H1 (cell line): ENCODE measurements around the gene FARP2. TPM values are rescaled to one million over a fixed set of nuclear protein-coding genes. Genes with fewer than 3 reads are reported as not detected.

Source experiments
- CTCF ChIA-PET: fragments of 300-600 bp; sonication (Branson Sonifier 250); formaldehyde crosslinking; loops from one replicate; lab custom pipeline; 2021; ENCODE audit not compliant: partially characterized antibody; lab: Charles Lee
- POLR2A ChIA-PET: fragments of 300-600 bp; sonication (Branson Sonifier 250); formaldehyde crosslinking; loops from one replicate; lab custom pipeline; 2021; ENCODE audit warnings: inconsistent platforms; ENCODE audit not compliant: partially characterized antibody; lab: Charles Lee
- DNase-seq, 2 experiments: peaks; one replicate each; pipeline versions ENCODE4 v3.0.0 to v3.0.0-alpha.2; 2010 to 2022; ENCODE audit warnings: low spot score in 2 of 2, low read depth in 1 of 2, mixed read lengths in 1 of 2
- FAIRE-seq: peaks from 2 replicates; lab custom pipeline; 2011; peaks lifted over from hg19 to GRCh38; lab: Jason Lieb, UNC
- H2AFZ ChIP-seq: 2 replicates; pipeline ENCODE4 v1.8.1; 2012; ENCODE audit warnings: low read length, inconsistent platforms
- H2AK5ac ChIP-seq: 2 replicates; pipeline ENCODE4 v1.6.1; 2013; ENCODE audit warnings: low read depth, low read length
- H2BK120ac ChIP-seq: replicated peaks from 2 replicates; pipeline ENCODE3; 2013; ENCODE audit warnings: low read depth, low read length, inconsistent platforms
- H2BK12ac ChIP-seq: 2 replicates; pipeline ENCODE4 v1.6.1; 2013; ENCODE audit warnings: low read depth, low read length
- H2BK15ac ChIP-seq: 2 replicates; pipeline ENCODE4 v1.6.1; 2013; ENCODE audit warnings: low read length
- H2BK20ac ChIP-seq: 2 replicates; pipeline ENCODE4 v1.6.1; 2013; ENCODE audit warnings: low read length
- H2BK5ac ChIP-seq: 2 replicates; pipeline ENCODE4 v1.6.1; 2013; ENCODE audit warnings: low read depth, low read length
- H3K14ac ChIP-seq: 2 replicates; pipeline ENCODE4 v1.6.1; 2013; ENCODE audit warnings: inconsistent platforms; ENCODE audit not compliant: insufficient read length
- H3K18ac ChIP-seq: 2 replicates; pipeline ENCODE4 v1.6.1; 2013; ENCODE audit warnings: low read length; ENCODE audit errors: extremely low read depth
- H3K23ac ChIP-seq: 2 replicates; pipeline ENCODE4 v1.6.1; 2013; ENCODE audit warnings: inconsistent platforms; ENCODE audit not compliant: insufficient read length
- H3K23me2 ChIP-seq: 2 replicates; pipeline ENCODE4 v1.6.1; 2013; ENCODE audit warnings: low read depth, low read length
- H3K27ac ChIP-seq: 2 replicates; pipeline ENCODE4 v1.6.1; 2011; ENCODE audit warnings: low read depth, low read length, inconsistent platforms
- H3K27me3 ChIP-seq, 4 experiments: replicated peaks in 1 of 4; 1 replicate in 1 of 4; 2 replicates in 3 of 4; pipeline versions ENCODE4 v1.6.1 to v1.8.1; 2011 to 2013; ENCODE audit warnings: low read length in 3 of 4, mild to moderate bottlenecking in 3 of 4, inconsistent platforms in 2 of 4, mixed read lengths in 2 of 4, moderate library complexity in 1 of 4; ENCODE audit not compliant: control insufficient read depth in 3 of 4, insufficient read depth in 3 of 4; ENCODE audit errors: extremely low read depth in 1 of 4
- H3K36me3 ChIP-seq, 4 experiments: 2 replicates each; pipeline versions ENCODE4 v1.6.1 to v1.8.1; 2011 to 2013; ENCODE audit warnings: mild to moderate bottlenecking in 4 of 4, low read length in 3 of 4, moderate library complexity in 2 of 4, control low read depth in 1 of 4, inconsistent platforms in 1 of 4; ENCODE audit not compliant: insufficient read depth in 4 of 4, control insufficient read depth in 2 of 4
- H3K4ac ChIP-seq: replicated peaks from 2 replicates; pipeline ENCODE3; 2013; ENCODE audit warnings: low read length, low read depth, mixed read lengths, inconsistent platforms; ENCODE audit not compliant: insufficient read length
- H3K4me1 ChIP-seq, 4 experiments: replicated peaks in 1 of 4; 1 replicate in 1 of 4; 2 replicates in 3 of 4; pipeline versions ENCODE4 v1.6.1 to v1.8.1; 2011 to 2013; ENCODE audit warnings: low read length in 3 of 4, inconsistent platforms in 2 of 4, mixed read lengths in 1 of 4; ENCODE audit not compliant: insufficient read depth in 4 of 4, control insufficient read depth in 3 of 4
- H3K4me2 ChIP-seq, 2 experiments: 2 replicates each; pipeline versions ENCODE4 v1.6.1 to v1.8.1; 2011 to 2013; ENCODE audit warnings: low read depth in 2 of 2, low read length in 2 of 2, control low read depth in 1 of 2, inconsistent platforms in 1 of 2, mild to moderate bottlenecking in 1 of 2; ENCODE audit not compliant: insufficient read depth in 1 of 2
- H3K4me3 ChIP-seq, 4 experiments: fragments of 200-600, 300-600 bp in 1 of 4; sonication (generic), shearing (Covaris generic), sonication (Bioruptor Twin) in 1 of 4; 2 replicates each; pipeline versions ENCODE4 v1.5.1 to v1.8.1; 2011 to 2016; ENCODE audit warnings: low read length in 4 of 4, low read depth in 3 of 4, control low read depth in 2 of 4, inconsistent platforms in 2 of 4, mild to moderate bottlenecking in 2 of 4, mixed read lengths in 1 of 4, moderate library complexity in 1 of 4; ENCODE audit not compliant: insufficient read depth in 2 of 4; ENCODE audit errors: extremely low read depth in 1 of 4
- H3K56ac ChIP-seq: replicated peaks from 2 replicates; pipeline ENCODE3; 2013; ENCODE audit warnings: low read depth, mild to moderate bottlenecking, mixed read lengths, low read length, inconsistent platforms; ENCODE audit not compliant: insufficient read length
- H3K79me1 ChIP-seq: 2 replicates; pipeline ENCODE4 v1.6.1; 2013; ENCODE audit warnings: low read depth, low read length, control low read depth
- H3K79me2 ChIP-seq, 2 experiments: 2 replicates each; pipeline versions ENCODE4 v1.6.1 to v1.8.1; 2012 to 2013; ENCODE audit warnings: low read length in 2 of 2, mild to moderate bottlenecking in 2 of 2, inconsistent platforms in 1 of 2; ENCODE audit not compliant: insufficient read depth in 2 of 2, control insufficient read depth in 1 of 2
- H3K9ac ChIP-seq, 4 experiments: replicated peaks in 1 of 4; 1 replicate in 1 of 4; 2 replicates in 3 of 4; pipeline versions ENCODE4 v1.6.1 to v1.8.1; 2011 to 2013; ENCODE audit warnings: low read depth in 3 of 4, low read length in 3 of 4, control low read depth in 2 of 4, mild to moderate bottlenecking in 2 of 4, moderate library complexity in 2 of 4, inconsistent platforms in 1 of 4; ENCODE audit errors: extremely low read depth in 1 of 4
- H3K9me3 ChIP-seq, 2 experiments: 2 replicates each; pipeline versions ENCODE4 v1.6.1 to v1.8.1; 2012 to 2013; ENCODE audit warnings: mild to moderate bottlenecking in 2 of 2, moderate library complexity in 2 of 2, control low read depth in 1 of 2, inconsistent platforms in 1 of 2, low read depth in 1 of 2, low read length in 1 of 2, mixed read lengths in 1 of 2; ENCODE audit not compliant: insufficient read depth in 2 of 2
- H4K20me1 ChIP-seq, 2 experiments: replicated peaks in 1 of 2; 2 replicates each; pipeline versions ENCODE3 to v1.8.1; 2011 to 2013; ENCODE audit warnings: inconsistent platforms in 2 of 2, low read length in 2 of 2, mild to moderate bottlenecking in 1 of 2; ENCODE audit not compliant: insufficient read depth in 2 of 2, control insufficient read depth in 1 of 2
- H4K5ac ChIP-seq: 2 replicates; pipeline ENCODE4 v1.6.1; 2013; ENCODE audit warnings: low read length, low read depth, mixed read lengths, inconsistent platforms; ENCODE audit not compliant: insufficient read length
- H4K8ac ChIP-seq: 2 replicates; pipeline ENCODE4 v1.8.0; 2013; ENCODE audit warnings: mild to moderate bottlenecking, moderate library complexity, low read length, inconsistent platforms; ENCODE audit not compliant: insufficient read depth; ENCODE audit errors: extremely low read depth
- H4K91ac ChIP-seq: replicated peaks from 2 replicates; pipeline ENCODE3; 2013; ENCODE audit warnings: low read length, mixed read lengths, inconsistent platforms; ENCODE audit not compliant: insufficient read length
- TAF7 ChIP-seq: optimal IDR thresholded peaks from 2 replicates; pipeline ENCODE3; 2011; ENCODE audit warnings: low read depth, mild to moderate bottlenecking, inconsistent platforms, low read length, moderate library complexity, borderline replicate concordance
- WGBS, 2 experiments: shearing (Covaris generic) in 1 of 2; methylation state at CpG; one replicate each; pipeline versions ENCODE4 v1.1.6 to v1.1.7; 2013 to 2015; ENCODE audit warnings: low lambda C conversion rate in 2 of 2, mixed read lengths in 2 of 2, inconsistent platforms in 1 of 2, low coverage in 1 of 2, missing lambda C conversion rate in 1 of 2; ENCODE audit not compliant: insufficient replicate concordance in 2 of 2, insufficient coverage in 1 of 2, insufficient read length in 1 of 2; ENCODE audit errors: extremely low coverage in 1 of 2, missing lambda C conversion rate in 1 of 2; 5-methylcytosine and 5-hydroxymethylcytosine counted together
- polyA plus RNA-seq, 7 experiments: library from polyadenylated mRNA; depleted of rRNA in 3 of 7; stranded (reverse) in 5 of 7; unstranded in 2 of 7; fragments of >200 nt in 5 of 7; fragments of 200-250 nt in 2 of 7; gene quantifications; 1 replicate in 5 of 7; 2 replicates in 1 of 7; 4 replicates in 1 of 7; pipeline versions ENCODE4 v1.2.1 to v1.2.3, GENCODE V29; 2011 to 2013; ENCODE audit warnings: missing spikeins in 2 of 7, mixed read lengths in 2 of 7
- total RNA-seq: library from RNA; stranded (reverse); fragmentation: NEBNext Ultra II Directional; extraction: Animal tissue kit (Norgen Biotek cat#: 25700); gene quantifications from 2 replicates; pipeline ENCODE4 v1.2.1, GENCODE V29; 2021

The FARP2 gene
- total and polyA plus RNA-seq, 2 of the 8 experiments (the other 6 are each of a cell fraction or from before 2014, with no cell fraction given): 12.4 to 33.4 TPM

GRCh38 chr2:241461693-241462677 lies 105.9 kb downstream of the FARP2 start:
- no peak for FAIRE-seq
- H3K79me2 ChIP-seq: no peaks in the 10 kb centered on the region
- H2AK5ac ChIP-seq: no peak overlapping the region
- no peak overlapping the region for H2BK15ac ChIP-seq
- no peak overlapping the region for H2AFZ ChIP-seq
- no peak overlapping the region for H3K4me2 ChIP-seq
- H3K14ac ChIP-seq: no peak overlapping the region
- no peak overlapping the region for H3K23ac ChIP-seq
- WGBS, 2 experiments: 94% methylated on average over 19 of the region's 19 CpGs; no CpG with 5 or more reads in 1 of the 2 experiments
- H3K27ac ChIP-seq: no peak overlapping the region
- H3K4me3 ChIP-seq: no peak overlapping the region
- H4K91ac ChIP-seq: no peak overlapping the region
- H3K9me3 ChIP-seq: no peaks in the 10 kb centered on the region
- H3K4me1 ChIP-seq: no peaks in the 10 kb centered on the region
- H3K9ac ChIP-seq: no peak overlapping the region
- H3K36me3 ChIP-seq: no peaks in the 10 kb centered on the region
- no peak overlapping the region for H3K4ac ChIP-seq
- ChIA-PET CTCF (interaction anchor here (0.7 to 0.9 kb wide), 2 partner anchors 11 to 48 kb away, joined by 3 to 5 read pairs; no protein-coding TSS in a partner anchor), POLR2A (no interaction called here)
- no peak overlapping the region for H2BK20ac ChIP-seq
- H2BK5ac ChIP-seq: no peak overlapping the region
- no peaks in the 10 kb centered on the region for H3K79me1 ChIP-seq
- H3K56ac ChIP-seq: no peak overlapping the region
- H4K5ac ChIP-seq: no peak overlapping the region
- no peak overlapping the region for H2BK12ac ChIP-seq
- H4K20me1 ChIP-seq: peaks cover 0 to 3% of the 10 kb centered on the region in 2 experiments
- no peaks in the 10 kb centered on the region; a peak in 1 of 7 replicates for H3K27me3 ChIP-seq
- no peak overlapping the region for H3K18ac ChIP-seq
- no peak overlapping the region for H2BK120ac ChIP-seq
- H3K23me2 ChIP-seq: no peaks in the 10 kb centered on the region; the same call in 1 of the 2 replicates
- DNase-seq: no peak
- no peak overlapping the region for H4K8ac ChIP-seq
- no peak for TF ChIP-seq TAF7
